ENCODE measurements around the gene SEC61A2.

GRCh38 chr10:12188656-12189055, 59.2 kb downstream of the SEC61A2 start:
- TF ChIP-seq CTCF (IDR thresholded peaks at IDR 0.05) (no peak), EZH2 (IDR thresholded peaks at IDR 0.05; ENCODE audit: borderline replicate concordance, insufficient read depth, low read depth, low read length, poor library complexity, severe bottlenecking) (no peak)

All from B cell (primary cell).